GM19463 (cell line): ENCODE data around the gene ASB11.
"Not testable (repeated sequence)": the region's sequence is repeated elsewhere in the genome, so short reads cannot be mapped to it uniquely, and the experiment has no call there.

Source experiments
- ATAC-seq: cut with Tn5 transposase; IDR thresholded peaks from one replicate; pipeline ENCODE4 v1.9.1; 2021; ENCODE audit warnings: mild to moderate bottlenecking, moderate library complexity; ENCODE audit not compliant: unreplicated experiment

The ASB11 gene

DNA sequence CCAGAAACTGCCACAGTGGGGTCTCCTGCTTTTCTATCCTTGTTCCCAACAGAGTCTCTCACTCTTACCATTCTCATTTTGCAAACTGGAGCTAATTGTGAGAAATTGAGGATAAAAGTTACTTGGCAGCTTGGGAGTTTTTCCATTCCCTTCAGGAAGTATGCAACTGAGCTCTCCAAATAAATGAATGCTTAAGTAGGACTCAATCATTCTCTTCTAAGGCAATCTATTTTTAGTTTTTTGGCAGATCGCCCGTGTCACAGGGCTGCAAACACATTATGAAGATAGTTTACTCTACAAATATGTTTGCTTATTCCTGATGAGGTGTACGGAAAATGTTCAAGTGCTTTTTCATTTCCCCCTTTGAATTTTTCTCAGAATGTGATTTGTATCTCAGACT is 5.3 kb downstream of the ASB11 start:
- no peak for ATAC-seq

DNA sequence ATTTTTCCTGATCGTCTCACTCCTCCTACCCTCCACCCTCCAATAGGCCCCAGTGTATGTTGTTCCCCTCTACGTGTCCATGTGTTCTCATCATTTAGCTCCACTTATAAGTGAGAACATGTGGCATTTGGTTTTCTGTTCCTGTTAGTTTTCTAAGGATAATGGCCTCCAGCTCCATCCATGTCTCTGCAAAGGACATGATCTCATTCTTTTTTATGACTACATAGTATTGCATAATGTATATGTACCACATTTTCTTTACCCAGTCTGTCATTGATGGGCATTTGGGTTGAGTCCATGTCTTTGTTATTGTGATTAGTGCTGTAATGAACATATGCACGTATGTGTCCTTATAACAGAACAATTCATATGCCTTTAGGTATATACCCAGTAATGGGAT is 9.5 kb downstream of the ASB11 start:
- not testable (repeated sequence) for ATAC-seq

GRCh38 chrX:15301924-15302323 is 13.5 kb downstream of the ASB11 start:
- peak; percentile 79 for ATAC-seq

GRCh38 chrX:15299941-15300851 is 15.2 kb downstream of the ASB11 start:
- ATAC-seq: no peak

DNA sequence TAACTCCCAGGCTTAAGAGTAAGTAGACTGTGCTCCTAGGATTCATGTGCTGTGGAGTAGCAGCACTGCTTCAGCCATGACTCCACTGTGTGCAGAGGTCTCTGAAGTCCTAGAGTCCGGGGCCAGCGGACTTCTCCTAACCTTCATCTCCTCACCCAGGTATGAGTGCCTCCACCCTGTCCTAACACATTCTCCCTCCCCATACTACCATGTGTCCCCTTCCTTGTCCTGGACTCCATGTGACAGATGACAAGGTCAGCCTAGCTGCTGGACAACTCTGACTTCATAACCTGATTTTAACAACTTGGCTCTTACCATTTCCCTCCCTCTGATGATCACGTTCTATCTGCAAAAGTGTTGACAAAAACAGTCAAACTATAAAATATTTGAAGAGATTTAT is 16.7 kb downstream of the ASB11 start:
- no peak for ATAC-seq

GRCh38 chrX:15298201-15298600 is 17.2 kb downstream of the ASB11 start:
- no peak for ATAC-seq

GRCh38 chrX:15293451-15293850 is 22.0 kb downstream of the ASB11 start:
- no peak for ATAC-seq

DNA sequence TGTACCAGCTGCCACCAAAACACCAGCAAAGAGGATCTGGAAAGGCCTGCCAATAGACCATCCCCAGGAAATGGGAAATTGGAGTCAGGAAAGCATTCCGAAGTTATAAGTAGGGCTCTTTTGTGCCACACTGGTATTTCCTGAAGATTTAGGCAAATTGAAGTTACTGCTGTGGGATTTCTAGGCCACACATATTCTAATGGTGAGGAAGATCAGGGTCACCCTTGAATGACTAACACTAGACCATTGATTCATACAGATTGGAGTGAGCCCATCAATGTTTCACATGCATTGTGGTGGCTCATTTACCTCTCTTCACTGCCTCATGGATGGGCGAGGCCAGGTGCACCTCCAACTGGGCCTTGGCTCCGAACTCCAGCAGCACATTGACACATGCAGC is 22.6 kb downstream of the ASB11 start:
- ATAC-seq: no peak

- no peak for ATAC-seq
Measured at GRCh38 chrX:15277604-15278003, 37.8 kb downstream of the ASB11 start.

DNA sequence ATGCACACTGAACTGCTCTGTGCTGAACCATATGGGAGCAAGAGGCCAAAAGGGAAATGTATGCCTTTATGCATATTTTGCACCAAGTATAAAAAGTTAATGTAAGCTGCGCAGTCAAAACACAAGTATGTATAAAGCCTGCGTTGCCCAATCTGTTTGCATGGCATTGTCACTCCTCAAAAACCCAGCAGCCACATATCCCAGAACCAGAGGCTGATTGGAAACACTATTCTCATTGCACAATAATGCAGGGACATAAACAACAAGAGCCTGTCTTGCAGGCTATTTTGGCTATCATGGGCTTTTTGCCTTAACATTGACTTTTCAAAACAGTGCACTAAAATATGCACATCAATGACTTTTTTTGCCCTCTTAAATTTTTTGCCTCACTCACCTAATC is 40.5 kb downstream of the ASB11 start:
- ATAC-seq: no peak

- ATAC-seq: not testable (repeated sequence)
Measured at GRCh38 chrX:15273275-15273674, 42.2 kb downstream of the ASB11 start.

DNA sequence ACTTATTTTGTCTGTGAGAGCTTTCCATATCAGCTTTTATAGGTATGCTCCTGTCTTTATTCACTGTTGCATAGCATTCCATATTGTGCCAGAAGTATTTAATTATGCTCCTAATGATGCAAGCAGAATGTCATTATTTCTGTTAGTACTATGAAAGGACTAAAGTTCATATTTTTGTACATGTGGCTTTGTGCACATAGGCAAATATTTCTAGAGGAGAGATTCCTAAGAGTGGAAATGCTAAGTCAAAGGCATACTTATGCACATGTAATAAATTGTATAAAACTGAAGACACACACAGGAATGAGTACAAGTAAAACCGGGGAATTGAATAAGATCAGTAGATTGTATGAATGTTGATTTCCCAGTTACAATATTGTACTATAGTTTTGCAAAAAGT is 43.7 kb downstream of the ASB11 start:
- no peak for ATAC-seq

DNA sequence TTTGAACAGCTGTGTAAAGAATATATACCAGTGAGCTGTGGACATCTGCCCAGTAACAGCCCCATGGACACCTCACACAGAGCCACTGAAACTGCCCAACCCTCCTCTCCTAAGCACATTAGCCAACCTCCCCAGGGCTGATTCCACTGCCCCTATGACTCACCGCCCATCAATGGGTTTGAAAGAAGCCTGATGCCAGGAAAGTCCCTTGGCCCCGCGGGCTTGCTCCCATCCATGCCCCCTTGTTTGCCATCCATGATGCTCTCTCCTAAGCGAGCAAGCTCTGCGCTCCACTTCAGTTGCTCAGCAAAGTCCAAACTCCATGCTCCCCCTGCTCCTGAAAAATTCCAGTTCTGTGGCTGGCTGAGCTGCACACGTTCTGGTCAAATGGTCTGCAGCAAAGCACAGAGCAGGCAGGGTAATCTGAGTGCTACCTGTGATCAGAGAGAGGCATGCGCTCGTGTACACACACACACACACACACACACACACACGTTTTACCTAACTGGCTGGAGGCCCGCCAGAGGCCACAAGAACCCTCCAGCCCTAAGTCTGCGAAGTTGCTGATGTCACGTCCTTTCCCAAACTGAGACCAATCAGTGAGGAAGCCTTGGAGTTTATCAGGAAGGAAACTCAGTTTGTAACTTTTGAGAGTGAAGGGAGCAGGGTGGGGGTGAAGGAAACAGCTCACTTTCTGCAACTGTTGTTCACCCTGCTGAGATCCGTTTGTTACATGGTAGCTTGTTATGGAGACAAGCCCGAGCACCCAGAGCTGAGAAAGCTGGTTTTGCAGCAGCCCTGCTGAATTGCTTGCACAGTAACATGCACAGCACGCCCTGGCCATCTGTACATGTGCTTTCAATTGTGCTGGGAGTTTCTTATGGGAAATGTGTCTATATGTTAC is 45.6 kb downstream of the ASB11 start, which contains the start of gene ASB9:
Gene ASB9 (minus strand): TSS at position 466 of the 904 bp plus-strand sequence. CDS start 209 bp downstream, at position 257.
- ATAC-seq: peak; percentile 82

- no peak for ATAC-seq
Measured at GRCh38 chrX:15269120-15269519, 46.3 kb downstream of the ASB11 start.

GRCh38 chrX:15254852-15255251 is 60.6 kb downstream of the ASB11 start:
- ATAC-seq: no peak

DNA sequence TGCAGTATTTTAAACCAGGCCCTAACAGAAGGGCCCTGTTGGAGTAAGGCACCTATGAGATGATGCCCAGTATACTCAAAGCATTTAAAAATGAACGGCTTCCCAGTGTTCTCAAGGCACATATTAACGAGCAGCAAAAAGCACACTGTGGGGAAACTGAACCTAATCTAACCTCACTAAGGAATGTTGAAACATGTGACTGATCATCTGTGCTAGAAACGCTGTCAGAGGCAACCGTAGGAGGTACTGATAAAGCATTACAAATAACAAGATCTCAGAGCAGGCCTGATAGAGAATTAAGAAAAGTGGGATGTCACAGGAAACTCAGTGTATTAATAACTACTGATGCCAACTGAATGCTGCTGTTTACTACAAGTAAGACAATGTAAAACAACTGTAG is 69.5 kb downstream of the ASB11 start:
- no peak for ATAC-seq

GRCh38 chrX:15244421-15244820 is 71.0 kb downstream of the ASB11 start:
- no peak for ATAC-seq

DNA sequence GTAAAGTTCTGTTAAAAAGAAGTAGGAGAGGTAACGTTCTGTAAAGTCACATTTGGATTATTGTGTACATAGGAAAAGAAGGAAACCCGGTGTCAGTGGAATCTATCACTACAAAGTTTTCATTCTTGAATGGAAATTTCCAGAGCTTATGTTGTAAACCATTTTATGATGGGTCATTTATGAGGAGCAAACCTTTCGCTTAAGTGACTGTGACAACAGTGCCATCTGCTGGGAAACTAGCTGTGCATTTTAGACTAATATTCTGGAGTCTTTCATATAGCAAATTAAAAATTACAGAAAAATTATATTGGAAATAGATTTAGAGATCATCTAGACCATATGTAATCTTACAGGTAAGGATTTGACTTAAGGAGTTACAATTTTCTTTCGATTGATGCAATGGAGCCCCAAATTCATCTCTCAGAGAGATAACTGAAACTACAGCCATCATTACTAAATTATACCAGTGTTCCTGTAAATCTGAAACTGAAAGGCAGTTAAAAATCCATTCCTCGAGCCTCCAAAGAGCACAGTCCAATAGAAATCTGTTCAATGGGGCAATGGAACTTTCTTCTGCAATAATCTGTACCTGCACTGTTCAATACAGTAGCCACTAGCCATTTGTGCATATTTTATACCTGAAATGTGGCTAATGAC is 72.4 kb downstream of the ASB11 start:
- ATAC-seq: peak; percentile 57

DNA sequence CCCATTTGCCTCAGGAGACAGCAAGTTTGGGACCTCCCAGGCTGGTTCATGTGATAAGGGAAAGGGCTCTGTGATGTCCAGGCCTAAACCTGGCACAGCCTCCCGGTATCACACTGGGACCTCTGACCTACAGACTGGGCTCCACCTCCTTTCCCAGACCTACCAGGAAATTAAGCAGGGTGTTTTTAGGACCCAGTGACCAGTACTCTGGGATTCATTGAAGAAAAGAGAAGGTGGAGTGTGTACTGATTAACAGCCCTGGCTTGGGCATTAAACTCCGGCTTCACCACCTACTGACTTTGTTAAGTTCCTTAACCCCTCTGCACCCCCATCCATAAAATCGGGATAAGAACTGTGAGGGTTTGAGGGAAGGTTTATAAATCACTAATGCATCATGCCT is 74.1 kb downstream of the ASB11 start:
- no peak for ATAC-seq

GRCh38 chrX:15240414-15240813 is 75.0 kb downstream of the ASB11 start:
- ATAC-seq: no peak

GRCh38 chrX:15236146-15236545 is 79.3 kb downstream of the ASB11 start:
- ATAC-seq: no peak
